ENCODE data around the gene UQCR11. TPM values are rescaled to one million over a fixed set of nuclear protein-coding genes. Genes with fewer than 3 reads are reported as not detected.
A peak's percentile ranks its signal among the peaks of the same experiment; 100 is the strongest.

Gene UQCR11
- total and polyA plus RNA-seq, 8 donors, result 40.5 to 89.4 (median 73.7) TPM

DNA sequence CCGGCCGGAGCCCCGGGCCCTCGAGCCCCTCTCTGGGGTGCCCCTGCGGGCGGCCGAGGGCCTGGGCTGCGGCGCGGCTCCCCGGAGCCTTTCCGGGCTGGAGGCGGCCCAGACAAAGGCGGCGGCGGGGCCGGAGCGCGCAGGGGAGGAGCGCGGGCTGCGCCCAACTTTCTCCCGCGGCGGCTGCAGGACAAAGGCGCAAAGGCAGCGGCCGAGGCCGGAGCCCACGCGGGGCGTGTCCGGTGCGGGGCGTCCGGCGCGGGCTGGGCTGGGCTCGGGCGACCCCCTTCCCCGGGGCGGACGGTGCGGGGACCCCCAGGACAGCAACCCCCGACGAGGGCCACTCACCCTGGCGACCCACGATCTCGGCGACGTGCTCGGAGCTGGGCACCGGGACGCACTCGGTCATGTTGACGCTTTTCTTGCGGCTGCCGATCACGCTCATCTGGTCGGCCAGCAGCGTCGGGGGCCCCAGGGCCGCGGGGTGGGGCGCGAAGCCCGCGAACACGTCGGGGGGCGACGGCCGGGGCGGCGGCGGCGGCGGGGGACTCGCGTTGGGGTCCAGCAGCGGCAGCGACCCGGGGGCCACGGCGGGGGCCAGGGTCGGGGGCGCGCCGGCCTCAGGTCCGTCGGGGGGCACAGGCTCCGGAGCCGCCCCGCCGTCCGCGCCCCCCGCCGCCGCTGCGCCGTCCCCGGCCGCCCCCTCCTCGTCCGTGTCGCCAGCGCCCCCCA lies 38.0 kb downstream of the UQCR11 start:
- 0 to 1% methylated on average over 30 to 108 of the region's 108 CpGs for WGBS, 2 donors
- H3K4me3 ChIP-seq, result peak overlapping the region; percentile 40 to 67 (median 66)

DNA sequence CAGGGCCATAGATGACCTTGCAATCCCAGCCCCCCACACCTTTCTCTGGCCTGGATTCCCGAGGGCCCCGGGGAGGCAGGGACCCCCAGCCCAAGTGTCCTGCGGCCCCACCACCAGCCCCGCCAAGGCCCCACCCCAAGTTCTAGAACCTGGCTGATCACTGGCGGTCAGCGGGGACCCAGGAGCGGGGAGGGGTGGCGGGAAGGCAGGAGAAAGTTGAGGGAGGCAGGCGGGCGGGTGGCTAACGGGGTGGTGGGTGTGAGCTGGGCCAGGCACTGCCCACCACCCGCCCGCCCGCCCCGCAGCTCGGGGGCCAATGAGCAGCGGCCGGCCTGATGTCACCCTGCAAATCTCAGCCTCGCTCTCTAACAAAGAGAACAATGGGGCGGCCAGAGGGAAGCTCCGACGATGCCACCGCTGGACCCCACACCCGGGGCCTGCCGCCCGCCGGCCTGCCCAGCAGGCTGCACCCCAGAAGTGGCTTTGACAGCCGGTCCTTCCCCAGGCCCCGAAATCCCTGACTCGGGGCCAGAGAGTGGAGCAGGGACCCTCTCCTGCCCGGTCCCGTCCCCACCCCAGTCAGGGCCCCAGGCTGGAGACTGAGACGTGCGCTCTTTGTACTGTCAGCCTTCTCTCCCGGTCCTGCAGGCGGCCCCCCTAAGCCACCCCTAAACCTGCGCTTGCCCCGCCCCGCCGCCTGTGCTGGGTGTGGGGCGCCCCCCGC lies 38.7 kb downstream of the UQCR11 start:
- TF ChIP-seq, protein P1, sequence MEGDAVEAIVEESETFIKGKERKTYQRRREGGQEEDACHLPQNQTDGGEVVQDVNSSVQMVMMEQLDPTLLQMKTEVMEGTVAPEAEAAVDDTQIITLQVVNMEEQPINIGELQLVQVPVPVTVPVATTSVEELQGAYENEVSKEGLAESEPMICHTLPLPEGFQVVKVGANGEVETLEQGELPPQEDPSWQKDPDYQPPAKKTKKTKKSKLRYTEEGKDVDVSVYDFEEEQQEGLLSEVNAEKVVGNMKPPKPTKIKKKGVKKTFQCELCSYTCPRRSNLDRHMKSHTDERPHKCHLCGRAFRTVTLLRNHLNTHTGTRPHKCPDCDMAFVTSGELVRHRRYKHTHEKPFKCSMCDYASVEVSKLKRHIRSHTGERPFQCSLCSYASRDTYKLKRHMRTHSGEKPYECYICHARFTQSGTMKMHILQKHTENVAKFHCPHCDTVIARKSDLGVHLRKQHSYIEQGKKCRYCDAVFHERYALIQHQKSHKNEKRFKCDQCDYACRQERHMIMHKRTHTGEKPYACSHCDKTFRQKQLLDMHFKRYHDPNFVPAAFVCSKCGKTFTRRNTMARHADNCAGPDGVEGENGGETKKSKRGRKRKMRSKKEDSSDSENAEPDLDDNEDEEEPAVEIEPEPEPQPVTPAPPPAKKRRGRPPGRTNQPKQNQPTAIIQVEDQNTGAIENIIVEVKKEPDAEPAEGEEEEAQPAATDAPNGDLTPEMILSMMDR (IDR thresholded peaks at IDR 0.05), result no peak
- peak; percentile 36 to 81 (median 75) for ATAC-seq
- Histone ChIP-seq H3K36me3 (no peaks in the 10 kb centered on the region), H3K4me3 (peak overlapping the region; percentile 40 to 67 (median 66)), H3K9me3 (no peaks in the 10 kb centered on the region), H3K27ac (peak overlapping the region; percentile 43 to 83 (median 74)), H3K27me3 (no peaks in the 10 kb centered on the region), H3K4me1 (peaks cover 0 to 4% (median 4%) of the 10 kb centered on the region in 3 donors)
- no peak for FAIRE-seq
- 25 to 41% methylated on average over 35 to 41 of the region's 42 CpGs for WGBS, 2 donors
- intact Hi-C loops (cut with DNase I), result loop anchor here in 1 of 3 donors (10.0 kb wide), 1 partner anchor 88 kb away; the partner anchor contains the start of gene TCF3
- DNase-seq, result peak in 5 of 6 donors; percentile 44 to 84 (median 63)

More for the DNA sequence above, 38.0 kb downstream of the UQCR11 start:
- no peaks in the 10 kb centered on the region for H3K27me3 ChIP-seq
- TF ChIP-seq, protein P1 (IDR thresholded peaks at IDR 0.05), result no peak
- ATAC-seq, result peak in 3 of 4 donors; percentile 41 to 56 (median 53)
- peak overlapping the region; percentile 43 to 83 (median 74) for H3K27ac ChIP-seq
- no peak for FAIRE-seq
- no peaks in the 10 kb centered on the region for H3K36me3 ChIP-seq
- peaks cover 0 to 4% (median 4%) of the 10 kb centered on the region in 3 donors for H3K4me1 ChIP-seq
- intact Hi-C loops (cut with DNase I), result loop anchor here in 1 of 3 donors (10.0 kb wide), 1 partner anchor 88 kb away; the partner anchor contains the start of gene TCF3
- DNase-seq, result peak in 4 of 6 donors; percentile 30 to 81 (median 73)
- H3K9me3 ChIP-seq, result no peaks in the 10 kb centered on the region

DNA sequence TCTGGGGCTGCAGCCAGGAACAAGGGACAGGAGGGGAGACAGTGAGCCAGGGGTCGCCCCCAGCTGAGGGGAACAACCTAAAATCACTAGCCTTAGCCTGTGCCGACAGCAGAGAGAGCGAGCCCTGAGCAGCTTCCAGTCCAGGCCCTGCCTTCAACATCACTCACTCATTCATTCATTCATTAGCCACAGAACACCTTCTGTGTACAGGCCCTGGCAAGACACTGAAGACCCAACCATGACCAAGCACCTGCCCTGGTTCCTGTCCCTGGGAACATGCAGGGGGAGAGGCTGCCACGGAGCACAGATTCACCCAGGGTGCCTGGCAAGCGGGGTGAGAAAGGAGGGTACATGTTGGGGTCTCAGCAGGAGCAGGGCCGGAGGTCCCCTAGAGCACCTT lies 42.0 kb downstream of the UQCR11 start:
- H3K9me3 ChIP-seq, result no peaks in the 10 kb centered on the region
- 90 to 94% methylated on average over 6 of the region's 6 CpGs for WGBS, 2 donors
- no peaks in the 10 kb centered on the region for H3K27me3 ChIP-seq
- H3K36me3 ChIP-seq, result no peaks in the 10 kb centered on the region
- no peaks in the 10 kb centered on the region for H3K4me1 ChIP-seq
- no peak for DNase-seq
- ATAC-seq, result no peak
- no peak overlapping the region for H3K4me3 ChIP-seq
- intact Hi-C loops (cut with DNase I), result loop anchor here in 1 of 3 donors (10.0 kb wide), 1 partner anchor 92 kb away; the partner anchor contains the start of gene TCF3
- FAIRE-seq, result no peak
- no peak overlapping the region for H3K27ac ChIP-seq
- TF ChIP-seq, protein P1 (IDR thresholded peaks at IDR 0.05), result no peak

DNA sequence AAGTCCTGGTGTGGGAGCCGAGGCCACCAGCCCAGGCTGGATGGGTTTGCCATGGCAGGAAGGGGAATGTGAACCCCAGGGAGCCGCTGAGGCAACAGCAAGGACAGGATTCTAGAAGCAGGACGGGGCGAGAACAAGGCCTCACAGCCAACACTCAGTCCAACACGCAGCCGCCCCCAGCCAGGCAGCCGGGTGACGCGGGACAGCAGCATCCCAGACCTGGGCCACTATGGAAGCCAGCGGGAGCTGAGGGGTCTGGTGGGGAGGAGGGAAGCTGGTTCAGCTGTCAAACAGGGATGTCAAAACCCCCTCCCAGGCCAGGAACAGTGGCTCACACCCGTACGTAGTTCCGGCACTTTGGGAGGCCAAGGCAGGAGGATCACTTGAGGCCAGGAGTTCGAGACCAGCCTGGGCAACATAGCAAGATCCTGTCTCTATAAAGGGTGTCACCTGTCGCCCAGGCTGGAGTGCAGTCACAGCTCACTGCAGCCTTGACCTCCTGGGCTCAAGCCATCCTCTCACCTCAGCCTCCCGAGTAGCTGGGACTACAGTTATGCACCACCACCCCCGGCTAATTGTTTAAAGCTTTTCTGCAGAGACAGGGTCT lies 43.9 kb downstream of the UQCR11 start:
- no peak for FAIRE-seq
- no peaks in the 10 kb centered on the region for H3K4me1 ChIP-seq
- H3K9me3 ChIP-seq, result no peaks in the 10 kb centered on the region

More for the DNA sequence above, 43.9 kb downstream of the UQCR11 start:
- Histone ChIP-seq H3K27me3 (no peaks in the 10 kb centered on the region), H3K36me3 (no peaks in the 10 kb centered on the region), H3K4me3 (no peak overlapping the region), H3K27ac (no peak overlapping the region)
- TF ChIP-seq, protein P1 (IDR thresholded peaks at IDR 0.05), result no peak
- WGBS, 2 donors, result 92 to 95% methylated on average over 17 of the region's 17 CpGs
- no peak for ATAC-seq
- peak in 1 of 6 donors; percentile 48 for DNase-seq
- intact Hi-C loops (cut with DNase I), result loop anchor here in 1 of 3 donors (10.0 kb wide), 1 partner anchor 93 kb away; the partner anchor contains the start of gene TCF3
